ENCODE measurements around the gene ABCC1.

GRCh38 chr16:16093628-16094332, 144.4 kb downstream of the ABCC1 start:
- TF ChIP-seq CTCF (IDR thresholded peaks at IDR 0.05), result no peak
- no peak for TF ChIP-seq EP300 (IDR thresholded peaks at IDR 0.05)
- no peak for TF ChIP-seq POLR2A (IDR thresholded peaks at IDR 0.05)
